ENCODE measurements around the gene LGI4.

Gene LGI4

DNA sequence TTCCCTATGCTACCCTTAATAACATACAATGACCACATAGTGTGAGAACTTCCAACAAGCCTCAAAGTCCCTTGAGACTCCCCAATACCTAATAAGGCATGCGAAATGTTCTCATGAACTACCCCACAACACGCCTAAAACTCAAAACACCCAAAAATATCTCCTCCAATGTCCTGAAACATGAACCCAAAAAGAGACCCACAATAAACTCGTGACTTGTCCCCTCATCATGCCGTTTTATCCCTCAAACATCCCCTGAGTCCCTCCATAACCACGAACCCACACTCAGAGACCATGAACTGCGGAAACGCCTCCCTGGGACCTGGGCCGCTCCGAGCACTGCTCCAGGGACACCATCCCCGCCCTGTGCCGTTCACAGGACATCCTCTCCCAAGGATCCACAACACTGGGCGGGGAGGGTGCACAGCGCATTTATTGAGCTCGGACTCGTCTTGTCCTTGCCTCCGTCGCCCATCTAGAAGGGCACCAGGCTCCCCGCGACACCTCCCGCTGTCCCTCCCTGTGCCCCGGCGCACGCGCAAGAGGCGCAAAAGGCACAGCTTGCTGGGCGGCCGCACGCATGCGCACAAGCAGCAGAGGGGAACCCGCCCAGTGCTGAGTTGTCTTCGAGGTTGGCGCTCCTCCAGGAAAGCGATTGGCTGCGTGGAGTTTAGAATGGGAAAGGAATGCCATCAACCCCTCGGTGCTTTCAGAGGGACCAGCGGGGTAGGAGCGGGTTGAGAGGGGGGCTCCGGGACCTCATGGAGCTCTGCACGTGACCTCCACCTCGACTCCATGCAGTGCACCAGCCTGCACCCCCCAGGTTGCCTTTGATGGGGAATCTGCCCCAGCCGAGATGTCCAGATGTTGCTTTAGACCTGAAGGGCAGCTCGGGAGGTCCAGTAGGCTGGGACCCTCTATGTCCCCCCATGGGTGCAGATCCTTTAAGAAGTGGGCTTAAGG, 10.5 kb downstream of the LGI4 start:
- peak; percentile 68 for DNase-seq (ENCODE audit: low read depth, low spot score)

DNA sequence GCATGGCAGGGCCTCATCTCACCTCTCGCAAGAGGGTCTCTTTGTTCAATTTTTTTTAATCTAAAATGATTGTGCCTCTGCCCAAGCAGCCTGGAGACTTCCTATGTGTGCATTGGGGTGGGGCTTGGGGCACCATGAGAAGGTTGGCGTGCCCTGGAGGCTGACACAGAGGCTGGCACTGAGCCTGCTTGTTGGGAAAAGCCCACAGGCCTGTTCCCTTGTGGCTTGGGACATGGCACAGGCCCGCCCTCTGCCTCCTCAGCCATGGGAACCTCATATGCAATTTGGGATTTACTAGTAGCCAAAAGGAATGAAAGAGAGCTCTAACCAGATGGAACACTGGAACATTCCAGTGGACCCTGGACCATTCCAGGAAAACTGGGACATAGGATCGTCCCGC, 11.3 kb downstream of the LGI4 start:
- no peak for DNase-seq (ENCODE audit: low read depth, low spot score)

GRCh38 chr19:35122687-35123551, 11.9 kb downstream of the LGI4 start:
- DNase-seq (ENCODE audit: low read depth, low spot score): no peak

DNA sequence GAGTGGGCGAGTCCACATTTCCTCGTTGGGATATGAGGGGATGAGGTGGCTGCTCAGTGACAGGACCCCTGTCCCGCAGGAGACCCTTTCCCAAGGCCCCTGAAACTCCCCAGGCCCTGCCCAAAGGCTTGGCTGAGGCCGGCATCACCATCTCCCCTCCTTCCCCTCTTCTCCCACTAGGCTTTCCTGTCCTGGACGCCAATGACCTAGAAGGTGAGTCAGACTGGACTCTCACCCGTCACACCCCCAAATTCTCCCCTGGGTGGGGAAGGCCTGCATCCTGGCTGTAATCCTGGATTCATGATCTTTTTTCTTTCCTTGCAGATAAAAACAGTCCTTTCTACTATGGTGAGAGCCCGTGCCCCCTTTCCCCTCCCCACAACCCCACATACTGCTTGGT, 14.0 kb downstream of the LGI4 start:
- DNase-seq (ENCODE audit: low read depth, low spot score): no peak

DNA sequence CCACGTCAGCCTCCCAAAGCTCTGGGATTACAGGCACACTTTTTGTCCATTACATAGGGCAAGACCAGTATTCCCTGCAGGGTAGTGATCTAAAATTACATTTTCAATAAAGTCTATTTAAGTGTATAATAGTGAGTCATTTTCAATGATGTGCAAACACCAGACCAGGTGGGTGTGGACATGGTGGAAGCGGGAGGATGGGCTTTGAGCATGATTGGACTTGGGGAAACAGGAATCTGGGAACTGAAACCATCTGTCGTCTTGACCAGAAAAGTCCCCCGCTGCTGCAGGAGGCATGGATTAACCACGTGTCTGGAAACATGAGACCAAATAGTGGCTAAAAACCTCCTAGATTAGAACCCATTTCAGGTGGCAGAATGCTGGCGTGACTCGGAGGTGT, 14.4 kb downstream of the LGI4 start:
- no peak for DNase-seq (ENCODE audit: low read depth, low spot score)

GRCh38 chr19:35119578-35120155, 15.2 kb downstream of the LGI4 start:
- DNase-seq (ENCODE audit: low read depth, low spot score): no peak

GRCh38 chr19:35119091-35119490, 15.8 kb downstream of the LGI4 start:
- no peak for DNase-seq (ENCODE audit: low read depth, low spot score)

DNA sequence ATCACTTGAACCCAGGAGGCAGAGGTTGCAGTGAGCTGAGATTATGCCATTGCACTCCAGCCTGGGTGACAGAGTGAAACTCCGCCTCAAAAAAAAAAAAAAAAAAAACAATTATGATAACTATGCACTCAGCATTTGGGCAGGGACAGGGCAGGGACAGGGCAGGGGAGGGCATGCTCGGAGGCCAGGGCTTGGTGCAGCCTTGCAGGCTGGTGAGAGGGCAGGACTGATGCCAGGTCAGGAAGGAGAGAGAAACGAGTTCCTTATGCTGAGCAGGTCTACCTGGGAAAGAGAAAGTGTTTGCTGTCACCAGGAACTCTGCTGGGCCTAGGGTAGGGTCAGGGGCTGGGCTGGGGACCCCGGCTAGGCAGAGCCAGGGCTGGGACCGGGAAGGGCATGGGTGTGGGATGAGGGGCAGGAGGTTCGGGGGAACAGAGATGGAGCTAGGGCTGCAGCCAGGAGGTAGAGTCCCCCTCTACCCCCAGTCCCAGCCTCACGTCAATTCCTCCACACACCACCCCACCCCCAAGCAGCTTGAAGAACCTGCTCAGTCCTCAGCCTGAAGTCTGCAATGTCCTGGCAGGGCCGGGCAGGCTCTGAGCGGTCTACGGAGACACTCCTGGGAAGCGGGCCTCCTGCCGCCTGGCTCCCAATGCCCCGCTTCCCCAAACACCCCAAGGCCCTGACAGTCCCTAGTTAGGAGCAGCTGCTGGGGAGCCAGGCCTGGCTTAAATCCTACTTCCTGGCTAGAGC, 16.4 kb downstream of the LGI4 start:
- DNase-seq (ENCODE audit: low read depth, low spot score): no peak

- DNase-seq (ENCODE audit: low read depth, low spot score): no peak
Observed at GRCh38 chr19:35117799-35118198, 17.1 kb downstream of the LGI4 start.

GRCh38 chr19:35117116-35117515, 17.7 kb downstream of the LGI4 start:
- DNase-seq (ENCODE audit: low read depth, low spot score): no peak

DNA sequence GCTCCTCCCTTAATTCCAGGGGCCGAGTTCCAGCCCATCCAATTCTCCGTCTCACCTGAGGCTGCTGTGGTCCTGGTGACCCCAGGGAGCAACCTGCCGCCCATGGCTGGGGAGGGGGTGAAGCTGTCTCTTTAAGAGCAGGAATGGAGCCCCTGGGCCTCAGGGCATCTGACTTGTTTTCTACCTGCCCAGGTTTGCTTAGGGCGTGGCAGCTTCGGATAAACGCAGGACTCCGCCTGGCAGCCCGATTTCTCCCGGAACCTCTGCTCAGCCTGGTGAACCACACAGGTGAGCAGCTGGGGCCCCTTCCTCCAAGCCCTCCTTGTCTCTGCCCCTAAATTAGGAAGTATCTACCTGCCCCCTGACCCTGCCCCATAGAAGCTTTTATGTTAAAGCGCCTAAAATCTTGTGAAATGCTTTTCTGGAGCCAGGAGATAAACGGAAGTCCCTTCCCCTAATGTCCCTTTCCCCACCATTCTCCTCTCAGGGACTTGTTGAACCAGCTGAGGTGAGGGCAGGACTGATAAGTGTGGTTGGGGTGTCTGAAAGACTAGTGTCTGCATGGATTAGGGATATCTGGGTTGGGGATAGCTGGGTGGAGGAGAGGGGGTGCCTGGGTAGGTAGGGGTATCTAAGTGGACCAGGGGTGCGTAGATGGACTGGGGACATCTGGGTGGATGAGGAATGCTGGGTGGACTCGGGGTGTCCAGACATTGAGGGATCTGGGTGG, 18.6 kb downstream of the LGI4 start:
- DNase-seq (ENCODE audit: low read depth, low spot score): no peak

- DNase-seq (ENCODE audit: low read depth, low spot score): no peak
Observed at GRCh38 chr19:35115177-35115951, 19.5 kb downstream of the LGI4 start, which contains the start of gene FXYD3. Gene FXYD3 (plus strand): TSS chr19:35115823. CDS start chr19:35119377, 3,554 bp downstream.

GRCh38 chr19:35114353-35115176, 20.3 kb downstream of the LGI4 start:
- DNase-seq (ENCODE audit: low read depth, low spot score): peak; percentile 51

GRCh38 chr19:35112995-35113688, 21.7 kb downstream of the LGI4 start:
- no peak for DNase-seq (ENCODE audit: low read depth, low spot score)

GRCh38 chr19:35110974-35111373, 23.9 kb downstream of the LGI4 start:
- DNase-seq (ENCODE audit: low read depth, low spot score): no peak

DNA sequence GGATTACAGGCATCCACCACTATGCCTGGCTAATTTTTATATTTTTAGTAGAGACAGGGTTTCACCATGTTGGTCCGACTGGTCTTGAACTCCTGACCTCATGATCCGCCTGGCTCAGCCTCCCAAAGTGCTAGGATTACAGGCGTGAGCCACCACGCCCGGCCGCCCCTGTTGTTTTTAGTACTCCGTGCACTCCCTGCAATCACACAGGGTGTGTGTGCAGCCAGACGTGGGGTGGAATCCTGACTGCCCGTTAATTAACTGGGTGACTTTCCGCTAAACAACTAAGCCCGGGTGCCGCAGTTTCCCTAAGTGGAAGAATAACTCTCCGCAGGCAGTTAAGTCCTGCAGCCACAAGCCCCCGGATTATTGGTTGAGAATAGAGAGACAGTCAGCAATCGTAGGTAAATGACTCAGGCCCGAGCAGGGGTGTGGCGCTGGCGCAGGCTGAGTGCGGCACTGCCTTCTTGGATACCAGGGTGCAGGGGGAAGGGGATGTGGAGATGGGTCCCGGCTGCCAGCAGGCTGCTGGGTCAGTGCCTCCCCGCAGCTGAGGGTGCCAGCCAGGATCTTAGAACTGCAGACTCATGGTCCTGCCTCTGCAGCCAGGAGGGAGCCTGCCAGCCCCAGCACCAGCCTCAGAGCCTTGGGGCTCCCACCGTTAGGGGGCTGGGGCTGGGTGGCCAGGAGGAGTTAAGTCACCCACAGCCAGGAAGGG, 25.3 kb downstream of the LGI4 start:
- no peak for DNase-seq (ENCODE audit: low read depth, low spot score)

GRCh38 chr19:35108730-35109129, 26.1 kb downstream of the LGI4 start:
- no peak for DNase-seq (ENCODE audit: low read depth, low spot score)

DNA sequence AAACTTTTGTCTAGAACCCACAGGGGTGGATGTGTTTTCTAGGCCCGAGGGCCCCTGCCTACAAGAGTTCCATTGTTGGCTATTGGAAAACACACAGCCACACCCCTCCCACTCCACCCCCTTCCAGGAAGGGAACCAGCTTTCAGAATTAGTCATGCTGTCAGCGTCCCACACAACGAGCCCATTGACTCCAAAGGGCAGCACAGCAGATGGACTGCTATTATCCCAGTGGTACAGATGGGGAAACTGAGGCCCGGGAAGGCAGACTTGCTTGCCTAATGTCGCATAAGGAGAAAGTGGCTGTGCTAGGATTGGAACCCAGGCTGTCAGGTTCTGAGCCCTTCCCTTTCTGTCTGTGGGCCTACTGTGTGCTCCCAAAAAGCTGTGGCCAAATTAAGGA, 27.3 kb downstream of the LGI4 start:
- DNase-seq (ENCODE audit: low read depth, low spot score): no peak
